ENCODE data around the gene ZFHX3. TPM values are rescaled to one million over a fixed set of nuclear protein-coding genes. Genes with fewer than 3 reads are reported as not detected.
A peak's percentile ranks its signal among the peaks of the same experiment; 100 is the strongest.

ZFHX3 gene
- total and polyA plus RNA-seq, 11 donors: 3.8 to 21.6 (median 13.6) TPM

DNA sequence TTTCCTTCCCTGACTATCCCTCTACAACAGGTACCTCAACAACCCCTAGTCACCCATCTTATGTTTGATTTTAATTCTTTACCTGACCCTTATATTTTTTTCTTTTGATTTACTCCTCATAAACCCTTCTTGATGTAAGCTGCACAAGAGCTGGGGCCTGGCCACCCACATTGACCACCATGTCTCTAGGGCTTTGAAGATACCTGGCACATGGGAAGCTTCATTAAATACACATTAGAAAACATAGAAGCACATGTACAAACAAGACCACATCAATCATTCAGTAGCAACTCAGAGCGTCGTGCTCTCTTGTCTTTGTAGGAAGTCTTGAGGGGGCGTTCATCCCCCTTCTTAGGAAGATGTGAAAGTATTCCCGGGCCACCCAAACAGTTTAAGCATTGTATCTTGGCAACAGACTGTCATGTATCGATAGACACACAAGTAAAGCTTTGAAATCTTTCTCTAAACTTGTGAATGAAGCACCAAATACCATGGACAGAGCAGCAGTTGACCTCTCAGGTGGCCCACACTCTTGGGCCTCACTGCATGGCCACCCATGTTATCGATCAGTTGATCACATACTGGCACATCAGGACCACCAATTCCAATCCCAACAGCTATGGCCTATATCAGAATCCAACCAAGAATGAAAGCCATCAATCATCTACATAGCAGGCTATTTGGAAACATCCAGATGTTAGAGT, 183.6 kb downstream of the ZFHX3 start:
- WGBS, 4 donors: 88 to 95% (median 93%) methylated on average over 6 of the region's 6 CpGs
- H3K27me3 ChIP-seq: no peaks in the 10 kb centered on the region
- TF ChIP-seq, protein P1, sequence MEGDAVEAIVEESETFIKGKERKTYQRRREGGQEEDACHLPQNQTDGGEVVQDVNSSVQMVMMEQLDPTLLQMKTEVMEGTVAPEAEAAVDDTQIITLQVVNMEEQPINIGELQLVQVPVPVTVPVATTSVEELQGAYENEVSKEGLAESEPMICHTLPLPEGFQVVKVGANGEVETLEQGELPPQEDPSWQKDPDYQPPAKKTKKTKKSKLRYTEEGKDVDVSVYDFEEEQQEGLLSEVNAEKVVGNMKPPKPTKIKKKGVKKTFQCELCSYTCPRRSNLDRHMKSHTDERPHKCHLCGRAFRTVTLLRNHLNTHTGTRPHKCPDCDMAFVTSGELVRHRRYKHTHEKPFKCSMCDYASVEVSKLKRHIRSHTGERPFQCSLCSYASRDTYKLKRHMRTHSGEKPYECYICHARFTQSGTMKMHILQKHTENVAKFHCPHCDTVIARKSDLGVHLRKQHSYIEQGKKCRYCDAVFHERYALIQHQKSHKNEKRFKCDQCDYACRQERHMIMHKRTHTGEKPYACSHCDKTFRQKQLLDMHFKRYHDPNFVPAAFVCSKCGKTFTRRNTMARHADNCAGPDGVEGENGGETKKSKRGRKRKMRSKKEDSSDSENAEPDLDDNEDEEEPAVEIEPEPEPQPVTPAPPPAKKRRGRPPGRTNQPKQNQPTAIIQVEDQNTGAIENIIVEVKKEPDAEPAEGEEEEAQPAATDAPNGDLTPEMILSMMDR (IDR thresholded peaks at IDR 0.05): no peak
- no peak for TF ChIP-seq POLR2A (IDR thresholded peaks at IDR 0.05)
- peaks cover 0 to 29% (median 4%) of the 10 kb centered on the region in 12 donors for H3K4me1 ChIP-seq
- no peak for ATAC-seq
- intact Hi-C loops (cut with DNase I): no loop called here
- no peaks in the 10 kb centered on the region for H3K9me3 ChIP-seq
- no peak for DNase-seq
- H3K36me3 ChIP-seq: peaks cover 0 to 2% (median 0%) of the 10 kb centered on the region in 9 donors
- H3K4me3 ChIP-seq: no peak overlapping the region
- H3K27ac ChIP-seq: no peak overlapping the region

DNA sequence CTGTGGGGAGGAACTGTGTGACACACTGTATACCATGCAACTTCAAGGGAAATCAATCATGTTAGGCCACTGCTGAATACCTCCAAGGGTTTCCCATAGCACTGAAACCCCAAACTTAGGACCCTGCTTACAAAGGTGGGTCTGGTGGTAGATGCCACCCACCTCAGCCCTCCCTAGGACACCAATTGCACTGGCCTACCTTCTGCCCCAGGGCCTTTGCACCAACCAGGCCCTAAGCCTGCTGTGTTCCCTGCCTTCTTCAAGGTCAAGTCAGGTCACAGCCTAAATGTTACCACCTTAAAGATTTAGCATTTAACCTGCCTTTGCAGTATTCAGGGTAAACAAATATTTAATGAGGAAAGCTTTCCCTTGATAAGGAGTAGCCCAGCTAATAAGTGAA, 185.8 kb downstream of the ZFHX3 start:
- ATAC-seq (no peak), DNase-seq (no peak)
- intact Hi-C loops (cut with DNase I): no loop called here

DNA sequence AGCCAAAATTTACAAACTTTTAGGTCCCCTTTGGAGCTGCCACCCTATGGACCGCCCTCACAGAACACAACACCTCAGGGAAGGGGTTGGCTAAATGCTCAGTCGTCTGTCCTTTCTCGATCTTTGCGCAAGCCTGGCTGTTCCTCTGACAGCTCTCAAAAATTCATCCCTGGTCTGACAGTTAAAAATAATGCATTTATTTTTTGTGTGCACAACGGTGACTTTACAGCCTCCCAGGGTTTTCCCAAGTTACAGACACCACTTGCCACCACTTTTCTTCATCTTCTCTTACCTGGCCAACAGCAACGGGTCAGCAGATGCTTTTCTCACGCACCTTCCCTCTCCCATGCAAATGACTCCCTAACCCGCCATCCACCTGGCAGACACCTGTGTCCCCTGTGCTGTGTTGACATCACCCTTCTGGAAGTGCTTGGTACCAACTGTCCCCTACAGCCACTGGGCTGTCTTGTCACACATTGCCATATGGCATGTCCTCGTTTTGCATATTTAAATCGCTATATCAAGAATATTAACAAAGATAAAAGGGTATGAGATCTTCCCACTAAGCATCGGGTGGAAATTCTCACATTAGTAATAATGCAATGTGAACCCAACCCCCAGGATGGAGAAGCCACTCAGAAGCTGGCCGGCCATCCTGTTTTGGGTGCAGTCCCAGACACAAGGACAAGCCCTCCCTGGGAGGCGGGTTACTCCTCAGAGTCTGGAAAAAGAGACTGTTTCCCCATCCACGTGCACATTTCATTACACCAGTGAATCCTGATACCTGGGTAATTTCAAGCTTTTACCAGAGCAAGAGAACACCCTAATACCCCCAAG, 187.0 kb downstream of the ZFHX3 start:
- Histone ChIP-seq H3K36me3 (peaks cover 0 to 2% (median 0%) of the 10 kb centered on the region in 9 donors), H3K4me1 (peaks cover 0 to 34% (median 6%) of the 10 kb centered on the region in 12 donors), H3K9me3 (no peaks in the 10 kb centered on the region), H3K27me3 (no peaks in the 10 kb centered on the region), H3K4me3 (no peak overlapping the region), H3K27ac (no peak overlapping the region)
- no peak for TF ChIP-seq POLR2A (IDR thresholded peaks at IDR 0.05)
- TF ChIP-seq, protein P1 (IDR thresholded peaks at IDR 0.05): no peak
- DNase-seq (no peak), ATAC-seq (peak in 3 of 4 donors; percentile 39 to 42 (median 39))
- WGBS, 4 donors: 78 to 84% (median 80%) methylated on average over 14 of the region's 14 CpGs
- intact Hi-C loops (cut with DNase I): no loop called here

More for the DNA sequence above, 185.8 kb downstream of the ZFHX3 start:
- Histone ChIP-seq H3K4me1 (peaks cover 0 to 34% (median 6%) of the 10 kb centered on the region in 12 donors), H3K9me3 (no peaks in the 10 kb centered on the region), H3K27ac (no peak overlapping the region), H3K27me3 (no peaks in the 10 kb centered on the region), H3K36me3 (peaks cover 0 to 2% (median 0%) of the 10 kb centered on the region in 9 donors), H3K4me3 (no peak overlapping the region)
- TF ChIP-seq POLR2A (IDR thresholded peaks at IDR 0.05): no peak
- TF ChIP-seq, protein P1 (IDR thresholded peaks at IDR 0.05): no peak

DNA sequence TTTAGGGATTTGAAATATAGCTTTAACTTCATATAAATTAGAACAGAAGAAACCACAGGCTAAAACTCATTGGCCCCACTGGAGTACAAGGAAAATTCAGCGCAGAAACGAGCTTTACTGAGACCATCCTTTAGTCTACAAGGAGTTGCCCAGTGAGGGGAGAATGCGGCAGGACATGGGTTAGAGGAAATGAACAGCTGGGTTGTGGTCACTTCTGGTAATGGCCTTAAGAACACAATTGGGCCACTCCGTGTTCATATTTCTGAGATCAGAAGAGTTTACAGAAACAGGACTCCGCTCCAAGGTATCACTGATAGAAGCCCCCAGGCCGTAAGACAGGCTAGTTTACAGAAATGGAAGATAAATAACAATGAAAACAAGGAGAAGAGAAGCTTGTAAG, 188.3 kb downstream of the ZFHX3 start:
- no peak overlapping the region for H3K4me3 ChIP-seq
- H3K27me3 ChIP-seq: no peaks in the 10 kb centered on the region
- ATAC-seq (no peak), DNase-seq (no peak)
- H3K4me1 ChIP-seq: peaks cover 0 to 34% (median 7%) of the 10 kb centered on the region in 12 donors
- intact Hi-C loops (cut with DNase I): loop anchor here in 3 of 10 donors (5.0 to 10.0 kb wide), 2 partner anchors 75 to 78 kb away; no protein-coding TSS in a partner anchor
- TF ChIP-seq, protein P1 (IDR thresholded peaks at IDR 0.05): no peak
- no peak for TF ChIP-seq POLR2A (IDR thresholded peaks at IDR 0.05)
- no peaks in the 10 kb centered on the region for H3K9me3 ChIP-seq
- H3K36me3 ChIP-seq: no peaks in the 10 kb centered on the region
- 94 to 97% (median 96%) methylated on average over 6 of the region's 6 CpGs for WGBS, 4 donors
- H3K27ac ChIP-seq: peak overlapping the region in 9 of 12 donors; percentile 6 to 77 (median 43)

Data from heart left ventricle (tissue), 16 donors.